ENCODE data around the gene CGB2. TPM values are rescaled to one million over a fixed set of nuclear protein-coding genes. Genes with fewer than 3 reads are reported as not detected.
"Not testable (repeated sequence)": the region's sequence is repeated elsewhere in the genome, so short reads cannot be mapped to it uniquely, and the experiment has no call there.

CGB2 gene
- under 1 TPM in 1 of 4 donors, not detected in 3; 0.10 TPM for polyA plus RNA-seq (ENCODE audit: insufficient read length in 4 of 4)

GRCh38 chr19:49031642-49032301 is at the start of gene CGB2:
CGB2 (plus strand) TSS chr19:49031890; CDS start chr19:49032096, 206 bp downstream.
- not testable (repeated sequence) for DNase-seq (ENCODE audit: low read depth in 4 of 4, low spot score in 3 of 4)

- no peak for DNase-seq (ENCODE audit: low read depth in 4 of 4, low spot score in 3 of 4)
Measured at GRCh38 chr19:48982280-48982679, 49.4 kb upstream of the CGB2 start.

GRCh38 chr19:48985711-48986110 is 46.0 kb upstream of the CGB2 start:
- DNase-seq (ENCODE audit: low read depth in 4 of 4, low spot score in 3 of 4): no peak

- DNase-seq (ENCODE audit: low read depth in 4 of 4, low spot score in 3 of 4): no peak
Measured at GRCh38 chr19:48986211-48986610, 45.5 kb upstream of the CGB2 start.

- DNase-seq (ENCODE audit: low read depth in 4 of 4, low spot score in 3 of 4): no peak
Measured at GRCh38 chr19:48987323-48987722, 44.4 kb upstream of the CGB2 start.

- no peak for DNase-seq (ENCODE audit: low read depth in 4 of 4, low spot score in 3 of 4)
Measured at GRCh38 chr19:48988286-48988685, 43.4 kb upstream of the CGB2 start.

GRCh38 chr19:48988860-48989259 is 42.8 kb upstream of the CGB2 start:
- no peak for DNase-seq (ENCODE audit: low read depth in 4 of 4, low spot score in 3 of 4)

- no peak for DNase-seq (ENCODE audit: low read depth in 4 of 4, low spot score in 3 of 4)
Measured at GRCh38 chr19:48989701-48990291, 41.9 kb upstream of the CGB2 start.

GRCh38 chr19:48990400-48990799 is 41.3 kb upstream of the CGB2 start:
- DNase-seq (ENCODE audit: low read depth in 4 of 4, low spot score in 3 of 4): no peak

- DNase-seq (ENCODE audit: low read depth in 4 of 4, low spot score in 3 of 4): no peak
Measured at GRCh38 chr19:48991011-48991609, 40.6 kb upstream of the CGB2 start.

GRCh38 chr19:48991873-48992580 is 39.7 kb upstream of the CGB2 start:
- DNase-seq (ENCODE audit: low read depth in 4 of 4, low spot score in 3 of 4): no peak

- DNase-seq (ENCODE audit: low read depth in 4 of 4, low spot score in 3 of 4): no peak
Measured at GRCh38 chr19:48992581-48993174, 39.0 kb upstream of the CGB2 start.

GRCh38 chr19:48993175-48994034 is 38.3 kb upstream of the CGB2 start, which contains the start of the genes GYS1 and RUVBL2:
GYS1 (minus strand) TSS chr19:48993309; CDS start chr19:48993112, 197 bp downstream.
RUVBL2 (plus strand) TSS chr19:48993887; CDS start chr19:48993912, 25 bp downstream.
- peak; percentile 99 for DNase-seq (ENCODE audit: low read depth in 4 of 4, low spot score in 3 of 4)

- no peak for DNase-seq (ENCODE audit: low read depth in 4 of 4, low spot score in 3 of 4)
Measured at GRCh38 chr19:48994035-48994386, 37.7 kb upstream of the CGB2 start.

GRCh38 chr19:48997972-48998371 is 33.7 kb upstream of the CGB2 start:
- no peak for DNase-seq (ENCODE audit: low read depth in 4 of 4, low spot score in 3 of 4)

- DNase-seq (ENCODE audit: low read depth in 4 of 4, low spot score in 3 of 4): no peak
Measured at GRCh38 chr19:48999481-49000325, 32.0 kb upstream of the CGB2 start.

- no peak for DNase-seq (ENCODE audit: low read depth in 4 of 4, low spot score in 3 of 4)
Measured at GRCh38 chr19:49004133-49004532, 27.6 kb upstream of the CGB2 start.

- DNase-seq (ENCODE audit: low read depth in 4 of 4, low spot score in 3 of 4): no peak
Measured at GRCh38 chr19:49004964-49005614, 26.6 kb upstream of the CGB2 start.
